HG03108 (cell line): ENCODE data around the gene MYO9B.
"Not testable (repeated sequence)": the region's sequence is repeated elsewhere in the genome, so short reads cannot be mapped to it uniquely, and the experiment has no call there.

Source experiments
- ATAC-seq: cut with Tn5 transposase; IDR thresholded peaks from one replicate; pipeline ENCODE4 v1.9.1; 2021; ENCODE audit warnings: moderate library complexity; ENCODE audit not compliant: unreplicated experiment

Gene MYO9B

DNA sequence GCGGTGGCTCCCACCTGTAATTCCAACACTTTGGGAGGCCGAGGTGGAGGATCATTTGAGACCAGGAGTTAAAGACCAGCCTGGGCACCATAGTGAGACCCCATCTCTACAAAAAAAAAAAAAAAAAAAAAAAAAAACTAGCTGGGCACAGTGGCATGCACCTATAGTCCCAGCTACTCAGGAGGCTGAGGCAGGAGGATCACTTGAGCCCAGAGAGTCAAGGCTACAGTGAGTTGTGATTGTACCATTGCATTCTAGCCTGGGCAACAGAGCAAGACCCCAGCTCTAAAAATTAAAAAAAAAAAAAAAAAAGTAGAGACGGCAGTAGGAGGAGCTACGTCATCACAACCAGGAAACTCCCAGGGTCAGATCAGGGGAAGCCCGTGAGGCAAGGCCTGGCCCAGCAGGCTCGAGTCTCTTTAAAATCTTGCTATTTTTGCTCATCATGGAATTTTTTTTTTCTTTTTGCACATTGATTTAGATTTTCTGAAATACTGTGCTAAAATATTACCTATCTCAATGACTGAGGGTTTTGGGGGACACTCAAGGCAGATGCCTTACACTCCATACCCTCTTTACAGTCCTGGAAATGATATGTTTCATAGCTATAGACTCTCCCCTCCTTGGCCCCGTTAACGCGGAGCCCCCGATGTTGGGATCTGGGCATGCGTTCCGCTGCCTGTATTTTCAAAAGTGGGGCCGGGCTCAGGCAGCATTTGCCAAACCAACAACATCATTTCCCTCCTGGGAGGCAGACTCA is 95.1 kb downstream of the MYO9B start:
- no peak for ATAC-seq

GRCh38 chr19:17171874-17172273 is 96.3 kb downstream of the MYO9B start:
- ATAC-seq, result no peak

GRCh38 chr19:17172624-17173345 is 97.2 kb downstream of the MYO9B start:
- ATAC-seq, result no peak

DNA sequence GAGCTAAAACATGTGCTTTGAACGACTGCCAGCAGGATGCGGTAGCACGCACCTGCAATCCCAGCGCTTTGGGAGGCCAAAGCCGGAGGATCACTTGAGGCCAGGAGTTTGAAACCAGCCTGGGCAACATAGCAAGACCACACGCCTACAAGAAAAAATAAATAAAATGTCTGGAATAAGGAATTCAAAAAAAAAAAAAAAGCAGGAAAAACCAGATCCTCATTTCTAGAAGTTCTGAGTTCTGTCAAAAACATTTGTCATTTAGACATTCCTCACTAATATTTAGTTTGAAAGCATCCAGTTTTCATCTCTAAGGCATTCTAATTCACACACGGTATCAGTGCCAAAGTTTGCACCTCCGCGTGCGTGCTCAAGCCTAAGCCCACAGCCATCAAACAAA is 102.7 kb downstream of the MYO9B start:
- ATAC-seq, result no peak

DNA sequence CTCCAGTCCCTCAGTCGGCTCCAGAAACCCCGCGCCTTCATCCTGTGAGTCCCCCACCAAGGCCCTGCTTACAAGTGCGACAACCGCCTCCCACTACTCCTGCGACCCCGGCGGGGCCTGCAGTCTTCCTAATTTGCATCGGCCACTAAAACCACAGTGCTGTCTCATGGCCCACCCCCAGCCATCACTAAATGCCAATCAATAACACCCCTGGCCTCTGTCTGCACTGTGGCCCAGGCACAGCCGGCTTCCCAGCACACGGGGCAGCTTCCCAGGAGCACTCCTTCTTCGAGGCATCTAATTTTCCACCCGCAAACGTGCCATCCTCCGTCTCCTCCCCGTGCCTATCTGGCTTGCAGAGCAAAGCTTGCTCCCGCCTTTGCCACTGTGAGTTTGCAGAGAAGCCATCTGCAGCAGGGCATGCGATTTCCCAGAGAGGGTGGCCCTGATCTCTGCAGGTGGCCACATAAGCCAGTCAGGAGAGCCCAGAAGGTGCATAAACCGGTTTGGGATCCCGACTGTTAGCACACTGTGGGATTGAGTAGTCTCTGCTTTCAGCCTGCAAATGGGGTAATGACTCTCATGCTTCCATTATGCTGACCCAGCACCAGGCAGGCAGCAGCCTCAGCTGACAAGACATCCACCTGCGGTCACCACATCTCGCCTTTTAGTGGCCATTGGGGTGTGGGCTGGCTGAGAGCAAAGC is 105.6 kb downstream of the MYO9B start:
- no peak for ATAC-seq

DNA sequence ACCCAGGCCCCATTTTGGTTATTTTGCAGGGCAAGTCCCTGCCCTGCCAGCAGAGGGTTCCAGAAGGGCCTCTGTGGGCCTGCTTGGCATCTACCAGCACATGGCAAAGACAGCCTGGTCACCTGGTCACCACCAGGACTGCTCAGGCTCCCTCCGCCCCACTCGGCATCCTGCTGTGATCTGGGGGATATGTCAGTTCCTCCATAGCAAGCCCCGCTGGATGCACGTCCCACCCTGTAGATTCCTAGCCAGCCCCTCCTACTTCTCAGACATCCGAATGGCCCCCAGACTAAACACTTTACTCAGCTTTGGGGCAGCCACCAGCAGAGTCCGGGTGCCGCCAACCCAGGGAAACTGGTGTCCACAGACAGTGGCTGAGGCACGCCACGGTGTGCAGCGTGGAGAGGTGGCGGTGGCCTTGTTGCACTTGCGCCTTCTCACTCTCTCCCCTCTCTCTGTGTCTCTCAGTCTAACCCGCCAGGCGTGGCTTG is 107.7 kb downstream of the MYO9B start:
- peak; percentile 20 for ATAC-seq

DNA sequence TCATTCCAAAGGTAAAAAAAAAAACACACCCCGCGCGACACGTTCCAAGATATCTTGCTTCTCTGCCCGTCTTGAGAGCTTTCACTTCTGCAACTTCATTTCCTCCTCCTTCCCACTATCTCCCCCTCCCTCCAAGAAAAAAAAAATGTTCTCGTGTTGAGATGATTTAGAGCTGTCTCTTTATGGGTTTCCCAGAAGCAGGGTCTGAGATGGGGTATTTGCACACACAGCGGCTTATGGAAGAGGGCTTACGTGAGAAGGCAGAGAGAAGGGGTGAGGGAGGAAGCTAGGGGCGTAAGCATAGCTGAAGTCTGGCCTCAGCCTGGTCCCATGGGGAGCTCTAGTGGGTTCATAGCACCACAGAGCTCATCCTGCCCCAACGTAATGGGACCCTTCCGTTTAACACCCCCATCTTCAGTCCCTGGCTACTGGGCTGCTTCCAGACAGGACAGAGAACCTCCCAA is 108.3 kb downstream of the MYO9B start:
- peak; percentile 43 for ATAC-seq

DNA sequence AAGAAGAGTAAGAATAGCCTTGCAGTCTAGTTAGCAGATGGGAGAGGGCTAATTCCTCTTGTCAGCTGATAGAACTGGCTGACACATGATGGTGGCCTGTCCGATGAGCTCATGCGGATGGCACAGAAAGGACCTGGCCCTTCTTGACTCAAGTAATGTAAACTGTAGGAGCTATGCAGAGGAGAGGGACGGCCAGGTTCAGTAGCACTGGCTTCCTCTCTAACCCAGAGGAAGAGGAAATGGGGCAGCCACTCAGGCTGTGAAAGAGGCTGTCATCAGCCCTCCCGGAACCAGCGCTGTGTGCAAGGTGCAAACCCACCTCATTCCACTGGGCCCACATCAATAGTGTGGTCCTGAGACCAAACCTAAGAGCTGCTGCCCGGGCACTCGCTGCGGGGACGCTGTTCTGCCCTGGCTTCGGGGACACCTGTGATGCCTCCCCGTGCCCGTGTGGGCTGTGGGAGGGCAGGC is 108.8 kb downstream of the MYO9B start:
- peak; percentile 30 for ATAC-seq

DNA sequence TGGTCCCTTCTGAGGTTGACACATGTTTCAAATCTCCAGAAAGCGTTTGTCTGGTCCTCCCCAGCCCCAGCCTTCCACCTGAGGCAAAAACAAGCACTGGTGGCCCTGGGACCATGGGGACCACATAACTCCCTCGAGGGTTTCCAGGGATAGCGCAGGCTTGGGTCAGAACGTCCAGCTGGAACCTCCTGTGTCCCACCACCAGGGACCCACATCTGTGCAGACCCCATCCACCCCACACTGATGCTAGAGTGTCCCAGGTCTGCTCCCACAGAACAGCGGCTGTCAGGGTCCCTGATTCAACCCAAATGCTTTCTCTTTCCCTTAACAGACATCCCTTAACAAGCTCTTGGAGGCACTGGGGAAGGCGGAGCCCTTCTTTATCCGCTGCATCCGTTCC is 110.0 kb downstream of the MYO9B start:
- ATAC-seq, result no peak

DNA sequence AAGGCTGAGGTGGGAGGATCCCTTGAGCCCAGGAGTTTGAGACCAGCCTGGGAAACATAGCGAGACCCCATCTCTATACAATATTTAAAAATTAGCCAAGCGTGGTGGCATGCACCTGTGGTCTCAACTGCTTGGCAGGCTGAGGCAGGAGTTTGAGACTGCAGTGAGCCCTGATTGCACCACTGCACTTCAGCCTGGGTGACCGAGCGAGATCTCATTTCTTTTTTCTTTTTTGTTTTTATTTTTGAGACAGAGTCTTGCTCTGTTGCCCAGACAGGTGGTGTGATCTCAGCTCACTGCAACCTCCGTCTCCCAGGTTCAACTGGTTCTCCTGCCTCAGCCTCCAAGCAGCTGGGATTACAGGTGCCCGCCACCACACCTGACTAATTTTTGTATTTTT is 116.2 kb downstream of the MYO9B start:
- not testable (repeated sequence) for ATAC-seq

- ATAC-seq, result no peak
Observed at GRCh38 chr19:17192751-17193150, 117.2 kb downstream of the MYO9B start.

DNA sequence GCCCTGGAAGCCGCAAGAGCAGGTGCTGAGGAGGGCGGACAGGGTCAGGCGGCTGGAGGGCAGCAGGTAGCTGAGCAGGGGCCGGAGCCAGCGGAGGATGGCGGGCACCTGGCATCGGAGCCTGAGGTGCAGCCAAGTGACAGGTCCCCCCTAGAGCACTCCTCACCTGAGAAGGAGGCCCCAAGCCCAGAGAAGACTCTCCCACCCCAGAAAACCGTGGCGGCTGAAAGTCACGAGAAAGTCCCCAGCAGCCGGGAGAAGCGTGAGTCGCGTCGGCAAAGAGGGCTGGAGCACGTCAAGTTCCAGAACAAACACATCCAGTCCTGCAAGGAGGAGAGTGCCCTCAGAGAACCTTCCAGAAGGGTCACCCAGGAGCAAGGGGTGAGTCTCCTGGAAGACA is 119.0 kb downstream of the MYO9B start:
- ATAC-seq, result no peak

- no peak for ATAC-seq
Observed at GRCh38 chr19:17195106-17195505, 119.5 kb downstream of the MYO9B start.

GRCh38 chr19:17196610-17197009 is 121.0 kb downstream of the MYO9B start:
- no peak for ATAC-seq

GRCh38 chr19:17197666-17198065 is 122.1 kb downstream of the MYO9B start:
- ATAC-seq, result no peak

DNA sequence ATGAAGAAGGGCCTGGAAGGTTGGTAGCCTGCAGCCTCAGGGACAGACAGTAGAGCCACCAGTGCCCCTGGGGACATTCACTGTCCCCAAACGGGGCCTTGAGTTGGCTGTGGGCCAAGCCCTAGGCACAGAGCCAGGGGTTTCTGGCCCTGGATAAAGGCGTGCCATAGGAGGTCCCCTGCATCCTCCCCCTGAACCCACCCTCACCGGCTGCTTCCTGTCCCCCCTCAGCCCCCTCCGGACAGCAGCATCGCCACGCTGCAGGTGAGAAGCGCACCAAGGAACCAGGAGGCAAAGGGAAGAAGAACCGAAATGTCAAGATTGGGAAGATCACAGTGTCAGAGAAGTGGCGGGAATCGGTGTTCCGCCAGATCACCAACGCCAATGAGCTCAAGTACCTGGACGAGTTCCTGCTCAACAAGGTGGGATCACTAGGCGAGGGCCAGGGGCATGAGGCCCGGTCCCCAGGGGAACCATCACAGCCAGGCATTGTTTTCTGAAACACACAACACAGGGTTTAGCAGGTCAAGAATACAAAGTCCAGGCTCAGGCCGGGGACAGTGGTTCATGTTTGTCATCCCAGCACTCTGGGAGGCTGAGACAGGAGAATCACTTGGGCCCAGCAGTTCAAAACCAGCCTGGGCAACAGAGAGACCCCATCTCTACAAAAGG is 125.0 kb downstream of the MYO9B start:
- ATAC-seq, result no peak

- no peak for ATAC-seq
Observed at GRCh38 chr19:17202249-17202648, 126.7 kb downstream of the MYO9B start.

DNA sequence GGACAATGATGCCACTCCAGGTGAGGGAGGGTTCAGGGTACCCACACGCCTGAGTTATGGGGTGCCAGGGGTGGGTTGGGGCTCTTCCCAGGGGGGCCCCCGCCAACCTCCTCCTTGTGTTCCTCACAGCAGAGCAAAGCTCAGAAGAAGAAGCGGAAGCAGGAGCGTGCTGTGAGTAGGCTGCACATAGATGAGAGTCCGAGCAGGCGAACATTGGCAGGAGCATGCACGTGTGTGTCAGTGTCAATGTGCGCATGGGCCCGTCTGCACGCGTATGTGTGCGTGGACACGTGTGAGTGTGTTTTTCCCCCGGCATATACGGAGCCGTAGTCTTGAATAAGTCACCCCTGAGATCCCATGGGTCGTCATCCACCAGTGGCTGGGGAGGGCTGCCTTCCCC is 127.1 kb downstream of the MYO9B start:
- ATAC-seq, result no peak

DNA sequence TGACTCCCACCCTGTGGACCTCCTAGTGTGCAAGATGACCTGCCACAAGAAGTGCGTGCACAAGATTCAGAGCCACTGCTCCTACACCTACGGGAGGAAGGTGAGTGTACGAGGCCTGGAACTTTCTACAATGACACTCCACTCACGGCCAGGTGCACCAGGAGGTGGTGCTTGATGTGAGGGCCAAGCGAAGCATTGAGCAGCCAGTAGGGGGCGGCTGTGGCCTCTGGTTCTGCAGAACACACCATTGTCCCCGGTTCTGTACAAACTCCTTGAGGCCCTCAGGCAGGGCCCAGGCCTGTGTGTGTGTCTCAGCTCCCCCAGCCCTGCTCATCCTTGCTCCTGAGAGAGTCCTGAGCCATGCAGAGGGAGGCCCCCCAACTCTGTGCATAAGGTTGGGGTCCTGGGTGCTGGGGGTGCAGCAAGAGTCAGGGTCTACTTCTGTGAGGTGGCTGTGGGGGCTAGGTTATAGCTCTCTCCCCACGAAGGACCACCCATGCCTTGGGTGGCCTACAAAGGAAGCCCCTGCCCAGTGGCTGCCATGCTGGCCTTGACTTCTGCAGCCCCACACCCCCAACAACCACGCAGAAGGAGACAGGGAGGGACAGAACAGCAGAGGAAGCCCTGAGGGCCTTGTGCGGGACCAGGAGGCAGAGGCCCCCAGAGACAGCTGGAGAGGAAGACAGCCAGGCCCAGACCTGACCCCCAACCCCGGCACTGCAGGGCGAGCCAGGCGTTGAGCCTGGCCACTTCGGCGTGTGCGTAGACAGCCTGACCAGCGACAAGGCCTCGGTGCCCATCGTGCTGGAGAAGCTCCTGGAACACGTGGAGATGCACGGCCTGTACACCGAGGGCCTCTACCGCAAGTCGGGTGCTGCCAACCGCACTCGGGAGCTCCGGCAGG is 129.9 kb downstream of the MYO9B start:
- ATAC-seq, result no peak
